Subcutaneous abdominal adipose tissue (tissue), 5 donors: ENCODE results near the gene ANKRD27.
"Not testable (repeated sequence)": the region's sequence is repeated elsewhere in the genome, so short reads cannot be mapped to it uniquely, and the experiment has no call there.

Experiments used
- H3K27ac ChIP-seq: one replicate; pipeline ENCODE4 v1.7.0; 2013; ENCODE audit warnings: low read depth, mild to moderate bottlenecking, inconsistent platforms, low read length, moderate library complexity
- H3K27me3 ChIP-seq, 5 donors: one replicate each; pipeline ENCODE4 v1.7.0; 2013; ENCODE audit warnings: low read length in 5 of 5, inconsistent platforms in 1 of 5; ENCODE audit not compliant: control insufficient read depth in 5 of 5, insufficient read depth in 4 of 5
- H3K36me3 ChIP-seq, 5 donors: one replicate each; pipeline ENCODE4 v1.7.0; 2013; ENCODE audit warnings: low read length in 5 of 5; ENCODE audit not compliant: control insufficient read depth in 5 of 5, insufficient read depth in 5 of 5
- H3K4me1 ChIP-seq, 5 donors: one replicate each; pipeline ENCODE4 v1.7.0; 2013; ENCODE audit warnings: low read length in 5 of 5, mild to moderate bottlenecking in 3 of 5, moderate library complexity in 1 of 5; ENCODE audit not compliant: control insufficient read depth in 5 of 5, insufficient read depth in 5 of 5
- H3K4me3 ChIP-seq, 5 donors: one replicate each; pipeline ENCODE4 v1.7.0; 2013; ENCODE audit warnings: low read length in 5 of 5, low read depth in 1 of 5
- H3K9ac ChIP-seq, 5 donors: one replicate each; pipeline ENCODE4 v1.7.0; 2013; ENCODE audit warnings: low read length in 5 of 5, mild to moderate bottlenecking in 4 of 5, moderate library complexity in 3 of 5
- H3K9me3 ChIP-seq, 5 donors: one replicate each; pipeline ENCODE4 v1.7.0; 2013; ENCODE audit warnings: low read length in 5 of 5; ENCODE audit not compliant: control insufficient read depth in 5 of 5
- donor health status: healthy.
- donor health status: healthy.
- donor health status: healthy.
- donor health status: healthy.
- donor health status: healthy.

Gene ANKRD27

GRCh38 chr19:32599736-32600157 is 75.2 kb downstream of the ANKRD27 start:
- peaks cover 29 to 80% (median 65%) of the 10 kb centered on the region in 5 donors for H3K36me3 ChIP-seq
- no peaks in the 10 kb centered on the region for H3K9me3 ChIP-seq
- H3K9ac ChIP-seq, result no peak overlapping the region
- no peak overlapping the region for H3K4me3 ChIP-seq
- H3K4me1 ChIP-seq, result no peaks in the 10 kb centered on the region
- no peak overlapping the region for H3K27ac ChIP-seq
- no peaks in the 10 kb centered on the region for H3K27me3 ChIP-seq

- Histone ChIP-seq H3K4me1 (no peaks in the 10 kb centered on the region), H3K27me3 (no peaks in the 10 kb centered on the region), H3K4me3 (no peak overlapping the region), H3K9me3 (no peaks in the 10 kb centered on the region), H3K27ac (no peak overlapping the region), H3K36me3 (peaks cover 30 to 84% (median 66%) of the 10 kb centered on the region in 5 donors), H3K9ac (no peak overlapping the region)
Measured at GRCh38 chr19:32599258-32599657, 75.7 kb downstream of the ANKRD27 start.

- Histone ChIP-seq H3K4me3 (no peak overlapping the region), H3K9ac (no peak overlapping the region), H3K4me1 (no peaks in the 10 kb centered on the region), H3K9me3 (no peaks in the 10 kb centered on the region), H3K27ac (no peak overlapping the region), H3K27me3 (no peaks in the 10 kb centered on the region), H3K36me3 (peaks cover 33 to 80% (median 60%) of the 10 kb centered on the region in 5 donors)
Measured at GRCh38 chr19:32598022-32598421, 77.0 kb downstream of the ANKRD27 start.

GRCh38 chr19:32595491-32595890 is 79.5 kb downstream of the ANKRD27 start:
- H3K36me3 ChIP-seq, result peaks cover 25 to 63% (median 45%) of the 10 kb centered on the region in 5 donors
- no peak overlapping the region for H3K27ac ChIP-seq
- no peaks in the 10 kb centered on the region for H3K27me3 ChIP-seq
- H3K4me1 ChIP-seq, result no peaks in the 10 kb centered on the region
- no peak overlapping the region for H3K9ac ChIP-seq
- H3K4me3 ChIP-seq, result no peak overlapping the region
- no peaks in the 10 kb centered on the region for H3K9me3 ChIP-seq

- Histone ChIP-seq H3K4me3 (no peak overlapping the region), H3K9me3 (no peaks in the 10 kb centered on the region), H3K36me3 (peaks cover 21 to 53% (median 41%) of the 10 kb centered on the region in 5 donors), H3K27ac (no peak overlapping the region), H3K27me3 (no peaks in the 10 kb centered on the region), H3K9ac (no peak overlapping the region), H3K4me1 (no peaks in the 10 kb centered on the region)
Measured at GRCh38 chr19:32594021-32594420, 81.0 kb downstream of the ANKRD27 start.

- H3K27ac ChIP-seq, H3K4me3 ChIP-seq, H3K9ac ChIP-seq, H3K9me3 ChIP-seq, H3K4me1 ChIP-seq, H3K27me3 ChIP-seq: not testable (repeated sequence)
- H3K36me3 ChIP-seq, result peaks cover 18 to 31% (median 23%) of the 10 kb centered on the region in 5 donors
Measured at GRCh38 chr19:32587747-32588504, 87.1 kb downstream of the ANKRD27 start.

- Histone ChIP-seq H3K4me1 (peaks cover 0 to 22% (median 19%) of the 10 kb centered on the region in 5 donors), H3K36me3 (peaks cover 13 to 26% (median 23%) of the 10 kb centered on the region in 5 donors), H3K9me3 (no peaks in the 10 kb centered on the region), H3K27me3 (no peaks in the 10 kb centered on the region), H3K4me3 (peak overlapping the region; percentile 57 to 89 (median 85)), H3K9ac (peak overlapping the region; percentile 38 to 96 (median 94)), H3K27ac (peak overlapping the region; percentile 86)
Measured at GRCh38 chr19:32581705-32582179, 93.2 kb downstream of the ANKRD27 start.

GRCh38 chr19:32580901-32581704 is 93.9 kb downstream of the ANKRD27 start, which contains the start of gene PDCD5:
Gene PDCD5 (plus strand): TSS chr19:32581190. CDS start chr19:32581262, 72 bp downstream.
- H3K9ac ChIP-seq, result peak within 1 kb of the TSS; percentile 38 to 96 (median 94)
- peaks cover 9 to 20% (median 18%) of the 10 kb centered on the region in 5 donors for H3K36me3 ChIP-seq
- peak within 1 kb of the TSS; percentile 79 to 89 (median 87) for H3K4me3 ChIP-seq
- no peaks in the 10 kb centered on the region for H3K27me3 ChIP-seq
- H3K9me3 ChIP-seq, result no peaks in the 10 kb centered on the region
- peak within 1 kb of the TSS; percentile 86 for H3K27ac ChIP-seq
- H3K4me1 ChIP-seq, result peaks cover 0 to 22% (median 19%) of the 10 kb centered on the region in 5 donors

GRCh38 chr19:32580353-32580900 is 94.6 kb downstream of the ANKRD27 start:
- peaks cover 3 to 13% (median 12%) of the 10 kb centered on the region in 5 donors for H3K36me3 ChIP-seq
- no peaks in the 10 kb centered on the region for H3K27me3 ChIP-seq
- peak overlapping the region in 3 of 5 donors; percentile 41 to 70 (median 64) for H3K9ac ChIP-seq
- H3K4me3 ChIP-seq, result peak overlapping the region; percentile 79 to 89 (median 87)
- H3K4me1 ChIP-seq, result peaks cover 0 to 22% (median 19%) of the 10 kb centered on the region in 5 donors
- no peaks in the 10 kb centered on the region for H3K9me3 ChIP-seq
- no peak overlapping the region for H3K27ac ChIP-seq
